Measurements from ENCODE around the gene CYP26B1.

The CYP26B1 gene

DNA sequence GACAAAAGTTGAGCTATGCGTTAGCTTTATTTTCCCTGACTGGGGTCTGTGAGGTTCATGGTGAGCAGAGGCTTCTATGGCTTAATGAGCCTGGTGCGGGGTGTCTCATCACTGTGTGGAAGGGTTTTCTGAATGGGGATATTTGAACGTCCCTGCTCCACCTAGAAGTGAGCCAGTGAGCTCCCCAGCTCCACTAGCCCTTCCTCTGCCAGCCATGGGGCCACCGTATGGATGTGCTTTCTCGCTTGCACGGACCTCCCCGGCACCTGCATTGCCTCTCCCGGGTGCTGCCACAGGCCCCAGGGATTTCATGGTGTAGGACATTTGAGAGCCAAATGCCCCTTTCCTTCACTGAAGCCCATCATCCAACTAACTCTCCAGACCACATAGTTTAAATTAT, 37.8 kb downstream of the CYP26B1 start:
- Histone ChIP-seq H3K27ac (ENCODE audit: low read depth, low read length) (no peak overlapping the region), H3K4me1 (ENCODE audit: control insufficient read depth in 1 of 2, insufficient read depth in 2 of 2, low read length in 2 of 2) (no peaks in the 10 kb centered on the region), H3K27me3 (ENCODE audit: control insufficient read depth in 1 of 2, insufficient read depth in 2 of 2, low read length in 2 of 2) (peaks cover 0 to 6% of the 10 kb centered on the region in 2 donors), H3K36me3 (ENCODE audit: control insufficient read depth in 1 of 2, insufficient read depth in 2 of 2, low read length in 2 of 2) (no peaks in the 10 kb centered on the region), H3K4me3 (ENCODE audit: low read depth in 1 of 2, low read length in 2 of 2) (no peak overlapping the region), H3K9me3 (ENCODE audit: control insufficient read depth in 1 of 2, low read length in 2 of 2) (no peaks in the 10 kb centered on the region), H3K9ac (ENCODE audit: low read depth in 1 of 2, low read length in 2 of 2) (no peak overlapping the region)

DNA sequence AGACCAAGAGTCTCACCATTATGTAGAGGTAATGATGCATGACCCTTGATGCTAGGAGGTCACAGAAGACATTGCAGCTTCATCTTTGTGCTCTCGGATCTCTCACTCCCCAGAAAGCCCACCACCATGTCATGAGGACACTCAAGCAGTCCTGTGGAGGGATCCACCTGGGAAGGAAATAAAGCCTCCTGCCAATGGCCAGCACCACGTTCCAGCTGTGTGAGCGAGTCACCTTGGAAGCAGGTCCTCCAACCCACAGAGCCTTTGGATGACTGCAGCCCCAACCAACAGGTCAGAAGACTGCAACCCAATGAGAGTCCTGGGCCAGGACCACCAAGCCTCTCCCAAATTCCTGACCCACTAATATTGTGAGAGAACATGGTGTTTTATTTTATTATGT, 38.4 kb downstream of the CYP26B1 start:
- Histone ChIP-seq H3K9me3 (ENCODE audit: control insufficient read depth in 1 of 2, low read length in 2 of 2) (no peaks in the 10 kb centered on the region), H3K27me3 (ENCODE audit: control insufficient read depth in 1 of 2, insufficient read depth in 2 of 2, low read length in 2 of 2) (peaks cover 0 to 6% of the 10 kb centered on the region in 2 donors), H3K9ac (ENCODE audit: low read depth in 1 of 2, low read length in 2 of 2) (no peak overlapping the region), H3K36me3 (ENCODE audit: control insufficient read depth in 1 of 2, insufficient read depth in 2 of 2, low read length in 2 of 2) (no peaks in the 10 kb centered on the region), H3K4me1 (ENCODE audit: control insufficient read depth in 1 of 2, insufficient read depth in 2 of 2, low read length in 2 of 2) (no peaks in the 10 kb centered on the region), H3K4me3 (ENCODE audit: low read depth in 1 of 2, low read length in 2 of 2) (no peak overlapping the region), H3K27ac (ENCODE audit: low read depth, low read length) (no peak overlapping the region)

- Histone ChIP-seq H3K4me1 (ENCODE audit: control insufficient read depth in 1 of 2, insufficient read depth in 2 of 2, low read length in 2 of 2) (no peaks in the 10 kb centered on the region), H3K36me3 (ENCODE audit: control insufficient read depth in 1 of 2, insufficient read depth in 2 of 2, low read length in 2 of 2) (no peaks in the 10 kb centered on the region), H3K4me3 (ENCODE audit: low read depth in 1 of 2, low read length in 2 of 2) (no peak overlapping the region), H3K9ac (ENCODE audit: low read depth in 1 of 2, low read length in 2 of 2) (no peak overlapping the region), H3K9me3 (ENCODE audit: control insufficient read depth in 1 of 2, low read length in 2 of 2) (no peaks in the 10 kb centered on the region), H3K27ac (ENCODE audit: low read depth, low read length) (no peak overlapping the region), H3K27me3 (ENCODE audit: control insufficient read depth in 1 of 2, insufficient read depth in 2 of 2, low read length in 2 of 2) (peaks cover 0 to 6% of the 10 kb centered on the region in 2 donors)
Measured at GRCh38 chr2:72108121-72108520, 39.5 kb downstream of the CYP26B1 start.

- H3K27me3 ChIP-seq (ENCODE audit: control insufficient read depth in 1 of 2, insufficient read depth in 2 of 2, low read length in 2 of 2): peaks cover 0 to 6% of the 10 kb centered on the region in 2 donors
- H3K4me3 ChIP-seq (ENCODE audit: low read depth in 1 of 2, low read length in 2 of 2): no peak overlapping the region
- no peak overlapping the region for H3K9ac ChIP-seq (ENCODE audit: low read depth in 1 of 2, low read length in 2 of 2)
- no peak overlapping the region for H3K27ac ChIP-seq (ENCODE audit: low read depth, low read length)
- H3K9me3 ChIP-seq (ENCODE audit: control insufficient read depth in 1 of 2, low read length in 2 of 2): no peaks in the 10 kb centered on the region
- H3K4me1 ChIP-seq (ENCODE audit: control insufficient read depth in 1 of 2, insufficient read depth in 2 of 2, low read length in 2 of 2): no peaks in the 10 kb centered on the region
- no peaks in the 10 kb centered on the region for H3K36me3 ChIP-seq (ENCODE audit: control insufficient read depth in 1 of 2, insufficient read depth in 2 of 2, low read length in 2 of 2)
Measured at GRCh38 chr2:72106978-72107377, 40.7 kb downstream of the CYP26B1 start.

DNA sequence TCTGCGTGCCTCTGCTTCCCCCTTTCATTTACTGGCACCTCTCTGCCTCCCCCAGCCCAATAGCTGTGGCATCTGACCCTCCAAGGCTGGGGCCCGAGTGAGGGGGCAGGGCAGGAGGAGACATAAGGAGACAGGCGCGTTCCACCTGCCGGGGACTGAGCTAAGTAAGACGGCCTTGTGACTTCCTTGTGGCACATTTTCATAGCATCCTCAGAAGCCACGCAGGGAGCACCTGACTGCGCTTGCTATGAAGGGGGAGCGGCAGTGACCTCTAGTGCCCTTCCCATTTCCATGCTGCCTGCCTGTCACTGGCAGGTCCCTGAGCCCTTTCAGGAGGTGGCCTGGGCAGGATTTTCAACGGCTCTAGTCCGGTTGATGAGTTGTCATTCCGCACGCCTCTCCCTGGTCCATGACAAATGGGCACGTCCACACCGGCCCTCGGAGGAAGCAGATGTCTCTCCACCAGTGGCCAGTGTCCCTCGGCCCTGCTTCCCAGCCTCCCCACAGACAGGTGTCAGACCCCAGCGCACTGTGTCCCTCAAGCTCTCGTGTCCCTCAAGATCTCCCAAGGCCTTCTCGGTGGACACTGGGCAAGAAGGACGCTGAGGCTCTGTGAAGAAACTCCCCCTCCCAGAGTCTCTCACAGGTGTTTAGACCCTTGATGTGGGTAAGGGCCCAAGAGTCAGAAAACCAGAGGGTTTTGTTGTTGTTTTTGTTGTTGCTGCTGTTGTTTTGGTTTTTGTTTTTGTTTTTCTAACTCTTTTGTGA, 42.7 kb downstream of the CYP26B1 start:
- Histone ChIP-seq H3K9ac (ENCODE audit: low read depth in 1 of 2, low read length in 2 of 2) (no peak overlapping the region), H3K36me3 (ENCODE audit: control insufficient read depth in 1 of 2, insufficient read depth in 2 of 2, low read length in 2 of 2) (no peaks in the 10 kb centered on the region), H3K4me3 (ENCODE audit: low read depth in 1 of 2, low read length in 2 of 2) (no peak overlapping the region), H3K27ac (ENCODE audit: low read depth, low read length) (no peak overlapping the region), H3K9me3 (ENCODE audit: control insufficient read depth in 1 of 2, low read length in 2 of 2) (no peaks in the 10 kb centered on the region), H3K4me1 (ENCODE audit: control insufficient read depth in 1 of 2, insufficient read depth in 2 of 2, low read length in 2 of 2) (no peaks in the 10 kb centered on the region), H3K27me3 (ENCODE audit: control insufficient read depth in 1 of 2, insufficient read depth in 2 of 2, low read length in 2 of 2) (peaks cover 0 to 6% of the 10 kb centered on the region in 2 donors)

GRCh38 chr2:72103690-72104089, 44.0 kb downstream of the CYP26B1 start:
- Histone ChIP-seq H3K27ac (ENCODE audit: low read depth, low read length) (no peak overlapping the region), H3K27me3 (ENCODE audit: control insufficient read depth in 1 of 2, insufficient read depth in 2 of 2, low read length in 2 of 2) (peaks cover 0 to 6% of the 10 kb centered on the region in 2 donors), H3K4me1 (ENCODE audit: control insufficient read depth in 1 of 2, insufficient read depth in 2 of 2, low read length in 2 of 2) (no peaks in the 10 kb centered on the region), H3K9ac (ENCODE audit: low read depth in 1 of 2, low read length in 2 of 2) (no peak overlapping the region), H3K36me3 (ENCODE audit: control insufficient read depth in 1 of 2, insufficient read depth in 2 of 2, low read length in 2 of 2) (no peaks in the 10 kb centered on the region), H3K4me3 (ENCODE audit: low read depth in 1 of 2, low read length in 2 of 2) (no peak overlapping the region), H3K9me3 (ENCODE audit: control insufficient read depth in 1 of 2, low read length in 2 of 2) (no peaks in the 10 kb centered on the region)

GRCh38 chr2:72103161-72103560, 44.5 kb downstream of the CYP26B1 start:
- H3K4me3 ChIP-seq (ENCODE audit: low read depth in 1 of 2, low read length in 2 of 2): no peak overlapping the region
- H3K9ac ChIP-seq (ENCODE audit: low read depth in 1 of 2, low read length in 2 of 2): no peak overlapping the region
- no peaks in the 10 kb centered on the region for H3K36me3 ChIP-seq (ENCODE audit: control insufficient read depth in 1 of 2, insufficient read depth in 2 of 2, low read length in 2 of 2)
- peaks cover 0 to 6% of the 10 kb centered on the region in 2 donors for H3K27me3 ChIP-seq (ENCODE audit: control insufficient read depth in 1 of 2, insufficient read depth in 2 of 2, low read length in 2 of 2)
- H3K9me3 ChIP-seq (ENCODE audit: control insufficient read depth in 1 of 2, low read length in 2 of 2): no peaks in the 10 kb centered on the region
- no peaks in the 10 kb centered on the region for H3K4me1 ChIP-seq (ENCODE audit: control insufficient read depth in 1 of 2, insufficient read depth in 2 of 2, low read length in 2 of 2)
- H3K27ac ChIP-seq (ENCODE audit: low read depth, low read length): no peak overlapping the region

DNA sequence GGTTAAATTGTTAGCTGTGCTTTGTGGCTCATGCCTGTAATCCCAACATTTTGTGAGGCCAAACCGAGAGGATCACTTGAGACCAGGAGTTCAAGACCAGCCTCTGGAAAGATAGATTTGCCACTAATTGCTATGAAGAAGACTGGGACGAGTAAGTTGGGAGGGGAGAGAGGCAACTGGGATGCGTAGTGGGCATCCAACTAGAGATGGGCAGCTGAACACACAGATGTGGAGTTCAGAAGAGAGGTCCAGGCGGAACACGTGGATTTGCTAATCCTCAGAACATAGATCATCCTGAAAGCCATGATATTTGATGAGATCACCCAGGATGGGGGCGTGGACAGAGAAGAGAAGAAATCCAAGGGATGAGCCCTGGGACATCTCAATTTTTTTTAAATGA, 48.7 kb downstream of the CYP26B1 start:
- Histone ChIP-seq H3K36me3 (ENCODE audit: control insufficient read depth in 1 of 2, insufficient read depth in 2 of 2, low read length in 2 of 2) (no peaks in the 10 kb centered on the region), H3K4me3 (ENCODE audit: low read depth in 1 of 2, low read length in 2 of 2) (no peak overlapping the region), H3K9ac (ENCODE audit: low read depth in 1 of 2, low read length in 2 of 2) (no peak overlapping the region), H3K27ac (ENCODE audit: low read depth, low read length) (no peak overlapping the region), H3K4me1 (ENCODE audit: control insufficient read depth in 1 of 2, insufficient read depth in 2 of 2, low read length in 2 of 2) (no peaks in the 10 kb centered on the region), H3K27me3 (ENCODE audit: control insufficient read depth in 1 of 2, insufficient read depth in 2 of 2, low read length in 2 of 2) (no peaks in the 10 kb centered on the region), H3K9me3 (ENCODE audit: control insufficient read depth in 1 of 2, low read length in 2 of 2) (no peaks in the 10 kb centered on the region)

GRCh38 chr2:72097276-72097675, 50.4 kb downstream of the CYP26B1 start:
- Histone ChIP-seq H3K9ac (ENCODE audit: low read depth in 1 of 2, low read length in 2 of 2) (no peak overlapping the region), H3K4me1 (ENCODE audit: control insufficient read depth in 1 of 2, insufficient read depth in 2 of 2, low read length in 2 of 2) (peaks cover 3 to 7% of the 10 kb centered on the region in 2 donors), H3K4me3 (ENCODE audit: low read depth in 1 of 2, low read length in 2 of 2) (no peak overlapping the region), H3K36me3 (ENCODE audit: control insufficient read depth in 1 of 2, insufficient read depth in 2 of 2, low read length in 2 of 2) (no peaks in the 10 kb centered on the region), H3K27ac (ENCODE audit: low read depth, low read length) (no peak overlapping the region), H3K27me3 (ENCODE audit: control insufficient read depth in 1 of 2, insufficient read depth in 2 of 2, low read length in 2 of 2) (no peaks in the 10 kb centered on the region), H3K9me3 (ENCODE audit: control insufficient read depth in 1 of 2, low read length in 2 of 2) (no peaks in the 10 kb centered on the region)

- no peak overlapping the region for H3K9ac ChIP-seq (ENCODE audit: low read depth in 1 of 2, low read length in 2 of 2)
- H3K27me3 ChIP-seq (ENCODE audit: control insufficient read depth in 1 of 2, insufficient read depth in 2 of 2, low read length in 2 of 2): no peaks in the 10 kb centered on the region
- no peaks in the 10 kb centered on the region for H3K36me3 ChIP-seq (ENCODE audit: control insufficient read depth in 1 of 2, insufficient read depth in 2 of 2, low read length in 2 of 2)
Measured at GRCh38 chr2:72096181-72096580, 51.5 kb downstream of the CYP26B1 start.

More at GRCh38 chr2:72096181-72096580, 51.5 kb downstream of the CYP26B1 start:
- peaks cover 11 to 15% of the 10 kb centered on the region in 2 donors for H3K4me1 ChIP-seq (ENCODE audit: control insufficient read depth in 1 of 2, insufficient read depth in 2 of 2, low read length in 2 of 2)
- no peaks in the 10 kb centered on the region for H3K9me3 ChIP-seq (ENCODE audit: control insufficient read depth in 1 of 2, low read length in 2 of 2)
- no peak overlapping the region for H3K27ac ChIP-seq (ENCODE audit: low read depth, low read length)
- H3K4me3 ChIP-seq (ENCODE audit: low read depth in 1 of 2, low read length in 2 of 2): no peak overlapping the region
